ENCODE results near the gene TAS2R31.
"Not testable (repeated sequence)": the region's sequence is repeated elsewhere in the genome, so short reads cannot be mapped to it uniquely, and the experiment has no call there.

TAS2R31 gene, protein sequence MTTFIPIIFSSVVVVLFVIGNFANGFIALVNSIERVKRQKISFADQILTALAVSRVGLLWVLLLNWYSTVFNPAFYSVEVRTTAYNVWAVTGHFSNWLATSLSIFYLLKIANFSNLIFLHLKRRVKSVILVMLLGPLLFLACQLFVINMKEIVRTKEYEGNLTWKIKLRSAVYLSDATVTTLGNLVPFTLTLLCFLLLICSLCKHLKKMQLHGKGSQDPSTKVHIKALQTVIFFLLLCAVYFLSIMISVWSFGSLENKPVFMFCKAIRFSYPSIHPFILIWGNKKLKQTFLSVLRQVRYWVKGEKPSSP

DNA sequence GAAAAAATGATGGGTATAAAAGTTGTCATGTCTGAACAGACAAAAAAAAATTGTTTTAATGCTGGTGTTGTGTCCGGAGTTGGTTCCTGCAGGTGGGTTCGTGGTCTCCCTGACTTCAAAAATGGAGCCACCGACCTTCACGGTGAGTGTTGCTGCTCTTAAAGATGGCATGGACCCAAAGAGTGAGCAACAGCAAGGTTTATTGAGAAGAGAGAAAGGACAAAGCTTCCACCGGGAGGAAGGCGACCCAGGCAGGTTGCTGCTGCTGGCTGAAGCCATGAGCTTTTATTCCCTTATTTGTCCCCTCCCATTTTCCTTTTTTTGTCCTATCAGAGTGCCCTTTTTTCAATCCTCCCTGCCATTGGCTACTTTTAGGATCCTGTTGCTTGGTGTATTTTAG is at the start of gene TAS2R31:
TSS of gene TAS2R31 (minus strand) at position 101 of the 400 bp plus-strand sequence. CDS start at position 29, 72 bp downstream.
- no peak for DNase-seq

GRCh38 chr12:11078246-11078645 is 47.0 kb upstream of the TAS2R31 start:
- no peak for DNase-seq

- no peak for DNase-seq
Observed at GRCh38 chr12:11075642-11076041, 44.4 kb upstream of the TAS2R31 start.

GRCh38 chr12:11071414-11071813 is 40.2 kb upstream of the TAS2R31 start:
- DNase-seq, result no peak

- DNase-seq, result no peak
Observed at GRCh38 chr12:11070999-11071398, 39.8 kb upstream of the TAS2R31 start.

- DNase-seq, result no peak
Observed at GRCh38 chr12:11069854-11070365, 38.7 kb upstream of the TAS2R31 start.

GRCh38 chr12:11067514-11067913 is 36.3 kb upstream of the TAS2R31 start:
- no peak for DNase-seq

GRCh38 chr12:11062194-11062593 is 31.0 kb upstream of the TAS2R31 start, which contains the start of gene TAS2R46:
TAS2R46 (minus strand) TSS chr12:11062294; CDS start chr12:11062294, 0 bp downstream.
- not testable (repeated sequence) for DNase-seq

- no peak for DNase-seq
Observed at GRCh38 chr12:11059784-11060183, 28.6 kb upstream of the TAS2R31 start.

DNA sequence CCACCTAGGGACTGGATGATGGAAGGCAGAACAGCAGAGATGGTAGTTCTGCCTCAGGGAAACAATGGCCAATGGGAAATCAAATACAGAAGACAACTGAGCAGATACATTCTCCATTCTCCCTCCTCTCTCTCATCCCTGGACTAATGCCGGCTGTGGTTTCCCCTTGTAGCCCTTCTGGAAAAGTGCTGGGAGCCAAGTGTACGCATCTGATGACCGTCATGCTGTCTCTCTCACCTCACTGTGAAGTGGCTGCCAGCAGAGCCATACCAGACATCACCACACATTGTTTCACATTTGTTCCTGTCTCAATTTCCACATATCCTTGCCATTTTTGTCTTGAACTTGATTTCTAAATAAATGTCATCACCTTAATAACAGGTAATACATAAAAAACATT is 27.8 kb upstream of the TAS2R31 start:
- DNase-seq, result no peak

GRCh38 chr12:11055306-11055705 is 24.1 kb upstream of the TAS2R31 start:
- DNase-seq, result no peak

DNA sequence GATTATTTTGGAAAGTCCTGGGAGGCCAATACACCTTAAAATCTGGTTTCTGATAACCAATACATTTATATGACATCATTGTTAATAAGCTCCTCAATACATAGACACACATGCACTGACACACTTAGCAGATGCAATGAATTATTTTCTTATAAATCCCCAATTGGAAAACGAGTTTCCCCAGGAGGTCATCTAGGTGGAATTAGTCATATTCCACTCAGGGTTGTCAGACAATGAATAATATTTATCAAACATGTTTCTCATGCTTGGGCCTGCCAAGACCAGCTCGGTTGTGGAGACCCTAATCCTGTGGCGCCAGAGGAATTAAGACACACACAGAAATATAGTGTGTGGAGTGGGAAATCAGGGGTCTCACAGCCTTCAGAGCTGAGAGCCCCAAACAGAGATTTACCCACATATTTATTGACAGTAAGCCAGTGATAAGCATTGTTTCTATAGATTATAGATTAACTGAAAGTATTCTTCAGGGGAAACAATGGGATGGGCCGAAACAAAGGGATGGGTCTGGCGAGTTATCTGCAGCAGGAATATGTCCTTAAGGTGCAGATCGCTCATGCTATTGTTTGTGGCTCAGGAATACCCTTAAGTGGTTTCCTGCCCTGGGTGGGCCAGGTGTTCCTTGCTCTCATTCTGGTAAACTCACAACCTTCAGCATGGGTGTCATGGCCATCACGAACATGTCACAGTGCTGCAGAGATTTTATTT is 18.8 kb upstream of the TAS2R31 start:
- not testable (repeated sequence) for DNase-seq

DNA sequence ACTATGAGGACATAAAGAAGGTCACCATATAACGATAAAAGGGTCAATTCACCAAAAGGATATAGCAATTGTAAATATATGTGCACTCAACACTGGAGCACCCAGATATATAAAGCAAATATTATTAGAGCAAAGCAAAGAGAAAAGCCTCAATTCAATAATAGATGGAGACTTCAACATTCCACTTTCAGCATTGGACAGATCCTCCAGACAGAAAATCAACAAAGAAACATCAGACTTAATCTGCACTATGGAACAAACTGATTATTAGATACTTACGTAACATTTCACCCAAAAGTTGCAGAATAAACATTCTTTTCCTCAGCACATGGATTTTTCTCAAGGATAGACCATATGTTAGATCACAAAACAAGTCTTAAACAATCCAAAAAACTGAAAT is 10.2 kb upstream of the TAS2R31 start:
- DNase-seq, result not testable (repeated sequence)

GRCh38 chr12:11040162-11040561 is 9.0 kb upstream of the TAS2R31 start:
- no peak for DNase-seq

- no peak for DNase-seq
Observed at GRCh38 chr12:11039171-11039570, 8.0 kb upstream of the TAS2R31 start.

DNA sequence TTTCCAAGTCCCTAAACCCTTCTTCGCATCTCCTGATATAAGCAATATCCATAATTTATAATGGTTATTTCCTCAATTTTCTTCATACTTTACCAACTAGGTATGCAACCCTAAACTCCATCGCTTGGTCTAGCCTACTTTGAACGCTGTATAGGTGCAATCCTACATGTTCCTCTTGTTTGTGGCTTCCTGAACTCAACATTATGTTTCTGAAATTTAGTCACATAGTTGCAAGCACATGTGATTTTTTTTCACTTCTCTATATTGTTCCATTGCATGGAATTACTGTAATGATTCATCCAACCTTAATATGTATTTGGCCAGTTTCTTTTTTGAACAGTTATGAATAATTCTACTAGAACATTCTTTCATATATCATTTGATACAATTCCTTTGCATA is 2.8 kb upstream of the TAS2R31 start:
- DNase-seq, result not testable (repeated sequence)

GRCh38 chr12:11026118-11026517 is 5.1 kb downstream of the TAS2R31 start:
- DNase-seq, result no peak

GRCh38 chr12:11023387-11023786 is 7.8 kb downstream of the TAS2R31 start:
- DNase-seq, result no peak

GRCh38 chr12:11022520-11022919 is 8.7 kb downstream of the TAS2R31 start, which contains the start of gene TAS2R19:
TAS2R19 (minus strand) TSS chr12:11022620; CDS start chr12:11022571, 49 bp downstream.
- no peak for DNase-seq

- no peak for DNase-seq
Observed at GRCh38 chr12:11016937-11017336, 14.3 kb downstream of the TAS2R31 start.

DNA sequence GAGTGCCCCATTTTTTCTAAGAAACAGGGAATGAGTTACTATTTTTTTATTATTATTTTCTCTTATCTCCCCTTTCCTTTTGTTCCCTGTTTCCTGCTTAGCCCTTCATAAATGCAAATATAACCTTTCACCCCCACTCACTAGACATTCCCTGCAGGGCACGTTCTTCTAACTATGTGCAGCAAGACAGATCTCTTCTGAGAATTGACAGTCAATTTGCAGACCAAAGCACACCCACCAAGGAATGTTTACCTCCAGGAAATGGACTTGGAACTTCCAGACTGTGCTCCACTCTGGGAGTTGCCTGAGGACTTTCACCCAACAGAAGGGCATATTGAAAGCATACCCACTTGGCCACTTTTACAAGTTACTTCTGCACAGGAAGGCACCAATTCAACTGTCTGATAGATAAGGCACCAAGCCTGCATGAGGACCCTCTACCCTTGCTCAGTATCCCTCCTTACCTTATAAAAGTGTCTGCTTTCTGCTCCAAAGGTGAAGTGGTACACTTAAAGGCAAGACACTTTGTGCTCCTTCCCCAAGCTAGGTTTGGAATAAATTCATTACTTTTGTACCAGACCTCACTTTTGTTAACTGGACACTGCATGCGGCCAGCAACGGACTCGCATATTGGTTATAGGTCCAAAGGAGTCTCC is 15.3 kb downstream of the TAS2R31 start:
- no peak for DNase-seq

GRCh38 chr12:11014234-11014633 is 17.0 kb downstream of the TAS2R31 start:
- DNase-seq, result no peak

GRCh38 chr12:11007608-11008007 is 23.6 kb downstream of the TAS2R31 start:
- DNase-seq, result no peak
